GM18526 (cell line): ENCODE data around the gene PSMD1.

Source experiments
- POLR2A ChIP-seq: IDR thresholded peaks from 3 replicates; pipeline ENCODE4 v1.6.1; 2011; ENCODE audit not compliant: insufficient read length; ENCODE audit errors: extremely low read depth

Gene PSMD1

GRCh38 chr2:231181860-231182512, 125.3 kb downstream of the PSMD1 start:
- TF ChIP-seq POLR2A: no peak

- TF ChIP-seq POLR2A: no peak
These were observed 125.8 kb downstream of the PSMD1 start for GRCh38 chr2:231182513-231182899.

- TF ChIP-seq POLR2A: no peak
These were observed 127.2 kb downstream of the PSMD1 start for GRCh38 chr2:231183851-231184250.

GRCh38 chr2:231184319-231184718, 127.7 kb downstream of the PSMD1 start:
- TF ChIP-seq POLR2A: no peak

GRCh38 chr2:231185050-231185725, 128.5 kb downstream of the PSMD1 start:
- no peak for TF ChIP-seq POLR2A

- no peak for TF ChIP-seq POLR2A
These were observed 129.2 kb downstream of the PSMD1 start for GRCh38 chr2:231185886-231186285.

- TF ChIP-seq POLR2A: no peak
These were observed 129.7 kb downstream of the PSMD1 start for GRCh38 chr2:231186325-231186724.

GRCh38 chr2:231187736-231188505, 131.3 kb downstream of the PSMD1 start:
- TF ChIP-seq POLR2A: no peak

- no peak for TF ChIP-seq POLR2A
These were observed 132.0 kb downstream of the PSMD1 start for GRCh38 chr2:231188506-231189170.

- TF ChIP-seq POLR2A: no peak
These were observed 132.5 kb downstream of the PSMD1 start for GRCh38 chr2:231189171-231189530.

- no peak for TF ChIP-seq POLR2A
These were observed 133.2 kb downstream of the PSMD1 start for GRCh38 chr2:231189571-231190495.

- no peak for TF ChIP-seq POLR2A
These were observed 134.0 kb downstream of the PSMD1 start for GRCh38 chr2:231190531-231191197.

- no peak for TF ChIP-seq POLR2A
These were observed 135.5 kb downstream of the PSMD1 start for GRCh38 chr2:231191896-231192872.
